HepG2 (cell line): ENCODE data around the gene ZP2.

ENCODE experiments used
- KDM2A ChIP-seq: sonication (generic); formaldehyde crosslinking; IDR thresholded peaks from 2 replicates; pipeline ENCODE4 v1.4.0; 2020; ENCODE audit warnings: low read depth, missing genetic modification reagents, borderline replicate concordance
- NR2C2 ChIP-seq: sonication (generic); formaldehyde crosslinking; IDR thresholded peaks from 2 replicates; pipeline ENCODE4 v1.4.0; 2020; ENCODE audit warnings: missing genetic modification reagents, mild to moderate bottlenecking, moderate library complexity, borderline replicate concordance
- REL ChIP-seq: sonication (generic); formaldehyde crosslinking; conservative IDR thresholded peaks from 2 replicates; pipeline ENCODE4 v1.8.0; 2022; ENCODE audit warnings: mild to moderate bottlenecking, missing genetic modification reagents, moderate library complexity

GRCh38 chr16:21169249-21169981 lies 42.0 kb downstream of the ZP2 start:
- TF ChIP-seq REL (no peak), NR2C2 (CRISPR knock-in tag) (no peak), KDM2A (CRISPR knock-in tag) (no peak)
